ENCODE data around the gene FAM107B.
A peak's percentile ranks its signal among the peaks of the same experiment; 100 is the strongest.

The FAM107B gene

GRCh38 chr10:14549496-14549895 lies 225.2 kb downstream of the FAM107B start:
- DNase-seq (ENCODE audit: low read depth), result peak; percentile 42
- no peak overlapping the region for H3K4me3 ChIP-seq (ENCODE audit: low read depth, low read length)
- TF ChIP-seq CTCF (conservative IDR thresholded peaks at IDR 0.05; ENCODE audit: low read depth, low read length), result no peak

- DNase-seq (ENCODE audit: low read depth), result no peak
- no peak for TF ChIP-seq CTCF (conservative IDR thresholded peaks at IDR 0.05; ENCODE audit: low read depth, low read length)
- H3K4me3 ChIP-seq (ENCODE audit: low read depth, low read length), result no peak overlapping the region
Observed at GRCh38 chr10:14548970-14549369, 225.7 kb downstream of the FAM107B start.

GRCh38 chr10:14548474-14548873 lies 226.2 kb downstream of the FAM107B start:
- no peak overlapping the region for H3K4me3 ChIP-seq (ENCODE audit: low read depth, low read length)
- TF ChIP-seq CTCF (conservative IDR thresholded peaks at IDR 0.05; ENCODE audit: low read depth, low read length), result no peak
- DNase-seq (ENCODE audit: low read depth), result no peak

GRCh38 chr10:14547816-14548215 lies 226.9 kb downstream of the FAM107B start:
- TF ChIP-seq CTCF (conservative IDR thresholded peaks at IDR 0.05; ENCODE audit: low read depth, low read length), result no peak
- no peak for DNase-seq (ENCODE audit: low read depth)
- no peak overlapping the region for H3K4me3 ChIP-seq (ENCODE audit: low read depth, low read length)

- H3K4me3 ChIP-seq (ENCODE audit: low read depth, low read length), result no peak overlapping the region
- DNase-seq (ENCODE audit: low read depth), result peak; percentile 90
Observed at GRCh38 chr10:14545827-14546226, 228.9 kb downstream of the FAM107B start.

GRCh38 chr10:14543904-14544210 lies 230.8 kb downstream of the FAM107B start:
- no peak for TF ChIP-seq CTCF (conservative IDR thresholded peaks at IDR 0.05; ENCODE audit: low read depth, low read length)
- no peak for DNase-seq (ENCODE audit: low read depth)
- no peak overlapping the region for H3K4me3 ChIP-seq (ENCODE audit: low read depth, low read length)

More at GRCh38 chr10:14545827-14546226, 228.9 kb downstream of the FAM107B start:
- TF ChIP-seq CTCF (conservative IDR thresholded peaks at IDR 0.05; ENCODE audit: low read depth, low read length), result no peak

- no peak overlapping the region for H3K4me3 ChIP-seq (ENCODE audit: low read depth, low read length)
- DNase-seq (ENCODE audit: low read depth), result peak; percentile 70
- TF ChIP-seq CTCF (conservative IDR thresholded peaks at IDR 0.05; ENCODE audit: low read depth, low read length), result peak; percentile 56
Observed at GRCh38 chr10:14543046-14543903, 231.4 kb downstream of the FAM107B start.

Data from choroid plexus epithelial cell (primary cell).